Transverse colon (tissue), 4 donors: ENCODE results near the gene TLE7. TPM values are rescaled to one million over a fixed set of nuclear protein-coding genes. Genes with fewer than 3 reads are reported as not detected.

Experiments
- DNase-seq: peaks from one replicate; pipeline ENCODE4 v3.0.0-alpha.2; 2019
- H3K27ac ChIP-seq, 4 donors: fragments of 200-600 bp; sonication (generic); 2 replicates each; pipeline ENCODE4 v1.5.1; 2016 to 2018; ENCODE audit warnings: inconsistent platforms in 4 of 4
- H3K27me3 ChIP-seq: fragments of 200-600 bp; sonication (generic); 2 replicates; pipeline ENCODE4 v1.5.1; 2017; ENCODE audit warnings: inconsistent platforms
- H3K36me3 ChIP-seq, 4 donors: fragments of 200-600 bp; sonication (generic); 2 replicates each; pipeline ENCODE4 v1.5.1; 2017 to 2019; ENCODE audit warnings: inconsistent platforms in 4 of 4
- H3K4me1 ChIP-seq, 4 donors: fragments of 200-600 bp; sonication (generic); 2 replicates each; pipeline ENCODE4 v1.5.1; 2017 to 2020; ENCODE audit warnings: inconsistent platforms in 4 of 4
- H3K4me3 ChIP-seq, 4 donors: fragments of 200-600 bp; sonication (generic); 1 replicate in 1 of 4; 2 replicates in 3 of 4; pipeline versions ENCODE4 v1.5.1 to v1.6.1; 2017 to 2019; ENCODE audit warnings: inconsistent platforms in 4 of 4
- H3K9me3 ChIP-seq, 2 donors: fragments of 200-600 bp; sonication (generic); 2 replicates each; pipeline ENCODE4 v1.5.1; 2017 to 2019; ENCODE audit warnings: inconsistent platforms in 2 of 2
- CTCF ChIP-seq, 5 experiments: fragments of 200-600 bp in 3 of 5; fragments of 450-650 bp in 2 of 5; sonication (generic) in 3 of 5; IDR thresholded peaks; 1 replicate in 2 of 5; 2 replicates in 3 of 5; pipeline ENCODE4 v1.5.1; 2016 to 2017; ENCODE audit warnings: antibody characterized with exemption in 5 of 5, inconsistent platforms in 3 of 5, mild to moderate bottlenecking in 2 of 5, moderate library complexity in 1 of 5
- EP300 ChIP-seq: sonication (generic); formaldehyde crosslinking; IDR thresholded peaks from one replicate; pipeline ENCODE4 v1.6.1; 2017; ENCODE audit warnings: antibody characterized with exemption, low read depth
- POLR2A ChIP-seq: fragments of 450-650 bp; IDR thresholded peaks from one replicate; pipeline ENCODE4 v1.6.1; 2016; ENCODE audit warnings: antibody characterized with exemption, mild to moderate bottlenecking, moderate library complexity
- POLR2AphosphoS5 ChIP-seq, 3 donors: sonication (generic); formaldehyde crosslinking; IDR thresholded peaks; one replicate each; pipeline ENCODE4 v1.6.1; 2016; ENCODE audit warnings: antibody characterized with exemption in 3 of 3
- WGBS, 2 donors: methylation state at CpG; one replicate each; pipeline ENCODE4 v1.1.5; 2018; ENCODE audit warnings: low coverage in 1 of 2; 5-methylcytosine and 5-hydroxymethylcytosine counted together
- in situ Hi-C, 4 donors: fragments of 200-750 bp; cut with MboI; loops; one replicate each; pipeline versions ENCODE4 v1.15.0 to v1.15.1; 2017; ENCODE audit warnings: low sequenced_read_pairs in 3 of 4, low pct_ligation_motif_present in 1 of 4, low pct_unique_long_range_greater_than_20kb in 1 of 4
- intact Hi-C: fragments of 100-400 bp; cut with DNase I; formaldehyde crosslinking; loops from one replicate; pipeline ENCODE4 v1.15.1; 2023; ENCODE audit warnings: low total_unique reads
- total RNA-seq, 4 donors: library from RNA; depleted of rRNA; stranded (reverse); fragments of >200 nt; gene quantifications; one replicate each; pipeline ENCODE4 v1.1.0, GENCODE V29; 2016

Gene TLE7
- total RNA-seq, 4 donors from 2014 or later, result not detected

DNA sequence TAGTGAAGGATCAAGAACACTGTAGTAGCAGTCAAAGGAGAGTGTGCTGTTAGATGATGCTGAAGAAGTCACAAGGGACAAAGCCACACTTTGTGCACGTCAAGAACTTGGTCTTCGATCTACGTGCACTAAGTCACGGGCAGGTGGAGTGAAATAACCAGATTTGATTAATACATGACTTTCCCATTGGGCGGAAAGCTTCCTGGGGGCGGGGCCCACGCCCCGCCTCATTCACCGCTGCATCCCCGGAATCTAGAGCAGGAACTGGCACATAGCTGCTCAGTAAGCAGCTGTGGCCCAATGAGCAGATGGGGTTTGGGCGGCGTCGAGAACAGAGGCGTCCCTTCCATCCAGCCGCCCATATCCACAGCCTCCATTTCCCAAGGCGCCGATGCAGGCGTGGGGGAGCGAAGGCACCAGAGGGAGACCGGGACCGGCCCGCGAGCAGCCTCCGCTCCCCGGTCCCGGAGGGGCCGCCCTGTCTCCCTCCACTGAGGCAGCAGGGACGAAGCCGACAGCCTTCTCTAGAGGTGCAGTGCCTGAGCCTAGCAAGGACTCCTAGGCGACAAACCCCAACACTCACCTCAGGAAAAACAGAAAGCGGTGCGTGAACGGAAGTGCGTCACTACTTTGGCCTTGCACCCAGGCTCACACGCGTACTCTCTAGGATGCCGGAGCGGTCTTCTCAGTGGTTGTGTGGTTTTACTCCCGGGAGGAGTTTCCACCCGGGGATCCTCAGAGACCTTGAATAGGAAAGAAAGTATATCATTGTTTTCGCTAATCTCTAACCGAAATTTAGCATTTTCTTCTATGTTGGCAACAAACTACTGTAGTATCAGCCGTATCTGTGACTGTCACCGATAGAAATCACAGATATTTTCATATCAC, 42.4 kb upstream of the TLE7 start:
- DNase-seq, result peak; percentile 89
- Histone ChIP-seq H3K27me3 (no peaks in the 10 kb centered on the region), H3K4me1 (peaks cover 0 to 9% (median 6%) of the 10 kb centered on the region in 4 donors), H3K9me3 (no peaks in the 10 kb centered on the region), H3K36me3 (no peaks in the 10 kb centered on the region), H3K4me3 (peak overlapping the region; percentile 79 to 91 (median 86)), H3K27ac (peak overlapping the region; percentile 96 to 99 (median 98))
- WGBS, 2 donors, result 0 to 2% methylated on average over 8 to 38 of the region's 44 CpGs
- TF ChIP-seq POLR2A (peak; percentile 81), EP300 (no peak), CTCF (IDR thresholded peaks at IDR 0.05) (no peak), POLR2AphosphoS5 (IDR thresholded peaks at IDR 0.05) (peak; percentile 75 to 87 (median 85))
- in situ Hi-C loops, result no loop called here
- intact Hi-C loops, result loop anchor here (1.0 to 5.0 kb wide), 2 partner anchors 22 to 323 kb away; partner anchors contain the start of genes AP1G1 and ZNF23

- Histone ChIP-seq H3K27ac (no peak overlapping the region), H3K27me3 (no peaks in the 10 kb centered on the region), H3K4me3 (no peak overlapping the region), H3K9me3 (no peaks in the 10 kb centered on the region), H3K4me1 (peaks cover 0 to 9% (median 6%) of the 10 kb centered on the region in 4 donors), H3K36me3 (peaks cover 0 to 10% (median 4%) of the 10 kb centered on the region in 4 donors)
- WGBS, 2 donors, result 89 to 92% methylated on average over 3 to 5 of the region's 5 CpGs
- intact Hi-C loops (loop anchor here (5.0 kb wide), 1 partner anchor 325 kb away; the partner anchor contains the start of gene AP1G1), in situ Hi-C loops (no loop called here)
- no peak for TF ChIP-seq EP300
- no peak for DNase-seq
These were observed 40.7 kb upstream of the TLE7 start for GRCh38 chr16:71482569-71482968.

- H3K36me3 ChIP-seq, result peaks cover 0 to 25% (median 4%) of the 10 kb centered on the region in 4 donors
- no peak for DNase-seq
- intact Hi-C loops, result loop anchor here (5.0 kb wide), 1 partner anchor 326 kb away; the partner anchor contains the start of gene AP1G1
- in situ Hi-C loops, result no loop called here
- no peak for TF ChIP-seq EP300
- TF ChIP-seq POLR2AphosphoS5 (IDR thresholded peaks at IDR 0.05), result no peak
- no peak for TF ChIP-seq CTCF (IDR thresholded peaks at IDR 0.05)
- TF ChIP-seq POLR2A, result no peak
- H3K27me3 ChIP-seq, result no peaks in the 10 kb centered on the region
- H3K9me3 ChIP-seq, result no peaks in the 10 kb centered on the region
- peaks cover 0 to 9% (median 6%) of the 10 kb centered on the region in 4 donors for H3K4me1 ChIP-seq
- no peak overlapping the region for H3K4me3 ChIP-seq
- WGBS, 2 donors, result 83 to 98% methylated on average over 2 of the region's 2 CpGs
- H3K27ac ChIP-seq, result no peak overlapping the region
These were observed 39.1 kb upstream of the TLE7 start for GRCh38 chr16:71480956-71481355.

GRCh38 chr16:71479420-71479819, 37.6 kb upstream of the TLE7 start:
- H3K4me1 ChIP-seq, result peaks cover 0 to 6% (median 2%) of the 10 kb centered on the region in 4 donors
- WGBS, 2 donors, result 11 to 49% methylated on average over 2 to 3 of the region's 3 CpGs
- H3K9me3 ChIP-seq, result no peaks in the 10 kb centered on the region
- no peak overlapping the region for H3K27ac ChIP-seq
- intact Hi-C loops (no loop called here), in situ Hi-C loops (no loop called here)
- H3K4me3 ChIP-seq, result no peak overlapping the region
- TF ChIP-seq CTCF (IDR thresholded peaks at IDR 0.05) (peak in 4 of 5 experiments; percentile 12 to 35 (median 24)), EP300 (no peak)
- DNase-seq, result peak; percentile 10
- peaks cover 0 to 29% (median 7%) of the 10 kb centered on the region in 4 donors for H3K36me3 ChIP-seq
- H3K27me3 ChIP-seq, result no peaks in the 10 kb centered on the region
